Forelimb muscle (tissue), 1 donor: ENCODE results near the gene ACTG1. TPM values are rescaled to one million over a fixed set of nuclear protein-coding genes. Genes with fewer than 3 reads are reported as not detected.

Source experiments
- DNase-seq: peaks from one replicate; pipeline ENCODE4 v3.0.0-alpha.2; 2013; ENCODE audit warnings: low read depth
- polyA plus RNA-seq: library from polyadenylated mRNA; unstranded; fragments of 120-200 nt; gene quantifications from one replicate; pipeline ENCODE4 v1.2.1, GENCODE V29; 2013; ENCODE audit not compliant: insufficient read length

The ACTG1 gene
- polyA plus RNA-seq, 1 donor: 935 TPM

- DNase-seq: no peak
Measured at GRCh38 chr17:81464586-81464985, 48.0 kb downstream of the ACTG1 start.

GRCh38 chr17:81463506-81463905 is 49.1 kb downstream of the ACTG1 start:
- DNase-seq: no peak

DNA sequence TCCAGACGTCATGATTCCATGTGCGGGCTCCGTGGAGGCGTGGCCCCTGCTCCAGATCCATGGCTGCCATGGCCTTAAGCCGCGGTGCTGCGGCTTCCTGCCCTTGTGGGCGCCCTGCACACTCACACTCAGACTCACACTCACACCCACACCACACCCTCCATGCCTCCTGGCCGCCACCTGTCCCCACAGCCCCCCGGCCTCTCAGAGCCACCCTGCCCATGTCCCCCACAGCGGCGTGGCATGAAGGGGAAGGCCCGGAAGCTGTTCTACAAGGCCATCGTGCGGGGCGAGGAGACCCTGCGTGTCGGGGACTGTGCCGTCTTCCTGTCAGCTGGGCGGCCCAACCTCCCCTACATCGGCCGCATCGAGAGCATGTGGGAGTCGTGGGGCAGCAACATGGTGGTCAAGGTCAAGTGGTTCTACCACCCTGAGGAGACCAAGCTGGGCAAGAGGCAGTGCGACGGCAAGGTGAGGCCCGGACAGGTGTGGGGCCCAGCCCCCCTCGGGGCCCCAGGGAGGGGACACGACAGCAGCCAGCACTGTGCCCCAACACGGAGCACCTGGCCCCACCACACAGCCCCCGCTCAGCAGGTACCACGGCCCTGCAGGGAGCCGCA is 50.0 kb downstream of the ACTG1 start:
- DNase-seq: no peak

DNA sequence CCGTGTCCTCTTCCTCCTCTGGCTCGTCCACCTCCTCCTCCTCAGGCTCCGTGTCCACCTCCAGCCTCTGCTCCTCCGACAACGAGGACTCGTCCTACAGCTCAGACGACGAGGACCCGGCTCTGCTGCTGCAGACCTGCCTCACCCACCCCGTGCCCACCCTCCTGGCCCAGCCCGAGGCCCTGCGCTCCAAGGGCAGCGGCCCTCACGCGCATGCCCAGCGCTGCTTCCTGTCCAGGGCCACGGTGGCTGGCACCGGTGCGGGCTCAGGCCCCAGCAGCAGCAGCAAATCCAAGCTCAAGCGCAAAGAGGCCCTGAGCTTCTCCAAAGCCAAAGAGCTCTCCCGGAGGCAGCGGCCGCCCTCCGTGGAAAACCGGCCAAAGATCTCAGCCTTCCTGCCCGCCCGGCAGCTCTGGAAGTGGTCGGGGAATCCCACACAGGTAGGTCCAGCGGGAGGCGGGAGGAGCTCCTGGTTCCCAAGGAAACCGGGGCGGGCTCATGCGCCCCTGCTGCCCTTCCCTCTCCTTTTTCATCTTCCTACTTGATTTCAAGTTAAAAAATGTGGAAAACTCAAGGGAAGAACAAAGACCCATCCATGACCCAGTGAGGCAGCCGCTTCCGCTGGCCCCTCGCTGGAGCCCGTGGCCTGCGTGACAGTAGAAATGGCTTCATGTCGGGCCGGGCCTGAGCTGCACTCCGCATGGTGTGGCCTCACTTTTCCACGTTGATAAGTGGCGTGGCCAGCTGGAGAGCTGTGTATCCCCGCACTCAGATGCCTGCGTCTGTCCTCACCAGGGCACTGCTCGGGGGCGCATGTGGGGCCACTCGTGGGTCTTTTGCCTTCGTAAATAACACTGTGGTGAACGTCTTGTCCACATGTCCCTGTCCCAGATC is 50.7 kb downstream of the ACTG1 start:
- DNase-seq: no peak

- no peak for DNase-seq
Measured at GRCh38 chr17:81460856-81461460, 51.6 kb downstream of the ACTG1 start.

Other genes with a start within 250 kb of the ACTG1 start
- 52.9 TPM for gene SLC38A10, start 217.5 kb downstream of the ACTG1 start, polyA plus RNA-seq
- gene BAHCC1, start 117.3 kb downstream of the ACTG1 start, polyA plus RNA-seq: 10.8 TPM
- 3.7 TPM for gene FSCN2, start 15.6 kb upstream of the ACTG1 start, polyA plus RNA-seq
- gene FAAP100, start 39.6 kb upstream of the ACTG1 start, polyA plus RNA-seq: 19.8 TPM
- gene NPLOC4, start 124.3 kb upstream of the ACTG1 start, polyA plus RNA-seq: 57.9 TPM
- 1.2 TPM for gene TSPAN10, start 124.4 kb upstream of the ACTG1 start, polyA plus RNA-seq
- 3.9 TPM for gene PDE6G, start 143.7 kb upstream of the ACTG1 start, polyA plus RNA-seq
- 9.4 TPM for gene OXLD1, start 153.8 kb upstream of the ACTG1 start, polyA plus RNA-seq
- gene CCDC137, start 153.9 kb upstream of the ACTG1 start, polyA plus RNA-seq: 14.8 TPM
- gene ARL16, start 171.0 kb upstream of the ACTG1 start, polyA plus RNA-seq: 28.2 TPM
- gene HGS, start 171.2 kb upstream of the ACTG1 start, polyA plus RNA-seq: 48.1 TPM
- 54.9 TPM for gene MRPL12, start 190.6 kb upstream of the ACTG1 start, polyA plus RNA-seq
- 3.5 TPM for gene SLC25A10, start 199.5 kb upstream of the ACTG1 start, polyA plus RNA-seq